ENCODE data around the gene ELL. TPM values are rescaled to one million over a fixed set of nuclear protein-coding genes. Genes with fewer than 3 reads are reported as not detected.

The ELL gene
- total RNA-seq, 2 experiments from 2014 or later: 46.2 to 46.8 TPM

- Mint-ChIP-seq H3K27me3 (no peaks in the 10 kb centered on the region), H3K4me3 (peak overlapping the region; percentile 97), H3K4me1 (ENCODE audit: low read depth) (peaks cover 17% of the 10 kb centered on the region), H3K9me3 (no peaks in the 10 kb centered on the region), H3K36me3 (ENCODE audit: low read depth) (peaks cover 6% of the 10 kb centered on the region), H3K27ac (peak overlapping the region; percentile 71)
- ATAC-seq (ENCODE audit: poor library complexity) (no peak), DNase-seq (peak in 6 of 14 experiments; percentile 11 to 66 (median 35))
- peak overlapping the region; percentile 87 to 95 for H3K27ac ChIP-seq (ENCODE audit: low read depth in 1 of 2, low read length in 2 of 2)
- CTCF ChIA-PET: interaction anchor here (1.0 to 4.2 kb wide), 23 partner anchors 8 to 327 kb away, joined by 3 to 35 read pairs (median 6); partner anchors contain the start of genes FKBP8, KXD1, REX1BD and UBA52
- POLR2A ChIA-PET: interaction anchor here (0.6 to 5.1 kb wide), 25 partner anchors 11 to 950 kb away, joined by 3 to 59 read pairs (median 4); partner anchors contain the start of genes COPE, DDX49, FKBP8 and JUND
- no peaks in the 10 kb centered on the region for H3K9me3 ChIP-seq (ENCODE audit: control insufficient read depth in 1 of 2, insufficient read depth in 1 of 2, low read length in 2 of 2)
- H3K4me1 ChIP-seq (ENCODE audit: insufficient read depth, low read length): peaks cover 56% of the 10 kb centered on the region
- peak overlapping the region; percentile 79 for H3K4me3 ChIP-seq (ENCODE audit: low read length)
- H3K36me3 ChIP-seq (ENCODE audit: insufficient read depth, low read length): peaks cover 9% of the 10 kb centered on the region
- TF ChIP-seq CTCF (IDR thresholded peaks at IDR 0.05): no peak
- no peaks in the 10 kb centered on the region for H3K27me3 ChIP-seq (ENCODE audit: control insufficient read depth in 1 of 2, insufficient read depth in 2 of 2, low read length in 2 of 2)
- intact Hi-C loops (cut with DNase I, micrococcal nuclease): loop anchor here (2.0 to 10.0 kb wide), 8 partner anchors 38 to 396 kb away; partner anchors contain the start of genes COPE (in 1 of the 2), DDX49 (in 1 of the 2), REX1BD (in 1 of the 2) and UPF1 (in 1 of the 2)
Observed at GRCh38 chr19:18520848-18521691, 800 bp downstream of the ELL start.

- H3K4me3 Mint-ChIP-seq: peak overlapping the region; percentile 97
- CTCF ChIA-PET: interaction anchor here (0.6 to 4.2 kb wide), 28 partner anchors 9 to 328 kb away, joined by 3 to 35 read pairs (median 5); partner anchors contain the start of genes KXD1, REX1BD and UBA52
- no peaks in the 10 kb centered on the region for H3K9me3 ChIP-seq (ENCODE audit: control insufficient read depth in 1 of 2, insufficient read depth in 1 of 2, low read length in 2 of 2)
Observed at GRCh38 chr19:18519962-18520847, 1.7 kb downstream of the ELL start.

More at GRCh38 chr19:18519962-18520847, 1.7 kb downstream of the ELL start:
- DNase-seq (peak; percentile 38 to 82 (median 55)), ATAC-seq (ENCODE audit: poor library complexity) (no peak)
- Histone ChIP-seq H3K4me3 (ENCODE audit: low read length) (peak overlapping the region; percentile 79), H3K27ac (ENCODE audit: low read depth in 1 of 2, low read length in 2 of 2) (peak overlapping the region; percentile 87 to 95), H3K4me1 (ENCODE audit: insufficient read depth, low read length) (peaks cover 65% of the 10 kb centered on the region), H3K36me3 (ENCODE audit: insufficient read depth, low read length) (peaks cover 10% of the 10 kb centered on the region), H3K27me3 (ENCODE audit: control insufficient read depth in 1 of 2, insufficient read depth in 2 of 2, low read length in 2 of 2) (no peaks in the 10 kb centered on the region)
- intact Hi-C loops (cut with DNase I, micrococcal nuclease): loop anchor here (2.0 to 10.0 kb wide), 9 partner anchors 39 to 397 kb away; partner anchors contain the start of genes COPE (in 1 of the 2), DDX49 (in 1 of the 2), REX1BD (in 1 of the 2) and UPF1 (in 1 of the 2)
- no peaks in the 10 kb centered on the region for H3K9me3 Mint-ChIP-seq
- TF ChIP-seq CTCF (IDR thresholded peaks at IDR 0.05): peak; percentile 73
- peaks cover 18% of the 10 kb centered on the region for H3K4me1 Mint-ChIP-seq (ENCODE audit: low read depth)
- H3K27me3 Mint-ChIP-seq: no peaks in the 10 kb centered on the region
- POLR2A ChIA-PET: interaction anchor here (0.5 to 5.1 kb wide), 15 partner anchors 8 to 399 kb away, joined by 3 to 59 read pairs (median 4); partner anchors contain the start of genes COPE, DDX49, FKBP8 and KXD1
- H3K36me3 Mint-ChIP-seq (ENCODE audit: low read depth): peaks cover 6% of the 10 kb centered on the region
- H3K27ac Mint-ChIP-seq: peak overlapping the region; percentile 71

All from CD4-positive, alpha-beta T cell (primary cell).